K562 (cell line): ENCODE measurements around the gene TSPOAP1. TPM values are rescaled to one million over a fixed set of nuclear protein-coding genes. Genes with fewer than 3 reads are reported as not detected.

Experiments
- ARID2 ChIP-seq: fragments of 450-650 bp; IDR thresholded peaks from 2 replicates; pipeline ENCODE4 v1.6.1; 2017; ENCODE audit warnings: antibody characterized with exemption, mild to moderate bottlenecking
- BHLHE40 ChIP-seq: IDR thresholded peaks from 2 replicates; pipeline ENCODE4 v1.6.1; 2011; ENCODE audit warnings: low read length, improper control_type of control experiment
- CREBBP ChIP-seq: IDR thresholded peaks from one replicate; pipeline ENCODE4 v1.6.1; 2012; ENCODE audit warnings: low read depth, mild to moderate bottlenecking, control low read depth, inconsistent platforms, low read length
- HIVEP1 ChIP-seq: fragments of 250-450 bp; sonication (Bioruptor Pico); IDR thresholded peaks from 2 replicates; pipeline ENCODE4 v1.4.0; 2020; ENCODE audit warnings: mild to moderate bottlenecking
- HNRNPLL ChIP-seq: fragments of 200-400 bp; formaldehyde crosslinking; IDR thresholded peaks from 2 replicates; pipeline ENCODE4 v1.6.1; 2017; ENCODE audit warnings: low read length, low read depth, mild to moderate bottlenecking; ENCODE audit not compliant: poor library complexity, severe bottlenecking
- KAT7 ChIP-seq: sonication (generic); formaldehyde crosslinking; IDR thresholded peaks from 2 replicates; pipeline ENCODE4 v1.8.0; 2022; ENCODE audit warnings: missing genetic modification reagents, mild to moderate bottlenecking, borderline replicate concordance
- L3MBTL2 ChIP-seq: fragments of 450-650 bp; IDR thresholded peaks from 2 replicates; pipeline ENCODE4 v1.6.1; 2016; ENCODE audit warnings: mild to moderate bottlenecking, moderate library complexity
- MCM7 ChIP-seq, 2 experiments: fragments of 450-650 bp; IDR thresholded peaks; 2 replicates each; pipeline ENCODE4 v1.6.1; 2016 to 2018
- RBM34 ChIP-seq: fragments of 200-400 bp; formaldehyde crosslinking; IDR thresholded peaks from 2 replicates; pipeline ENCODE4 v1.6.1; 2018; ENCODE audit warnings: low read length, borderline replicate concordance; ENCODE audit not compliant: insufficient read depth
- SAP30 ChIP-seq: fragments of 200-600 bp; sonication (generic); IDR thresholded peaks from 2 replicates; pipeline ENCODE4 v1.6.1; 2012; ENCODE audit warnings: borderline replicate concordance, low read depth, mild to moderate bottlenecking, moderate library complexity, low read length, control low read depth, inconsistent platforms; ENCODE audit not compliant: insufficient read depth, poor library complexity, severe bottlenecking
- SRF ChIP-seq, 2 experiments: fragments of 250-450, 450-650 bp in 1 of 2; sonication (Bioruptor Pico) in 1 of 2; sonication (generic) in 1 of 2; formaldehyde crosslinking; IDR thresholded peaks; 2 replicates each; pipeline versions ENCODE4 v1.5.0 to v1.5.1; 2020 to 2022; ENCODE audit warnings: mild to moderate bottlenecking in 1 of 2, missing genetic modification reagents in 1 of 2
- SRSF1 ChIP-seq: fragments of 200-400 bp; formaldehyde crosslinking; IDR thresholded peaks from 2 replicates; pipeline ENCODE4 v1.6.1; 2017; ENCODE audit warnings: mild to moderate bottlenecking, low read depth, low read length, moderate library complexity
- XRCC4 ChIP-seq: IDR thresholded peaks from one replicate; pipeline ENCODE4 v1.6.1; 2011; ENCODE audit not compliant: insufficient read depth, insufficient read length; ENCODE audit errors: extremely low read depth
- YY1 ChIP-seq, 3 experiments: IDR thresholded peaks; 2 replicates each; pipeline ENCODE4 v1.6.1; 2011; ENCODE audit warnings: low read length in 2 of 3, mild to moderate bottlenecking in 2 of 3, moderate library complexity in 2 of 3, borderline replicate concordance in 1 of 3, control low read depth in 1 of 3, low read depth in 1 of 3; ENCODE audit not compliant: insufficient read depth in 3 of 3, insufficient replicate concordance in 2 of 3, control insufficient read depth in 1 of 3, insufficient read length in 1 of 3; ENCODE audit errors: extremely low read depth in 1 of 3
- ZBTB1 ChIP-seq: sonication (generic); formaldehyde crosslinking; IDR thresholded peaks from 2 replicates; pipeline ENCODE4 v1.8.1; 2023; ENCODE audit warnings: missing genetic modification reagents, low read depth, mild to moderate bottlenecking, borderline replicate concordance
- ZNF347 ChIP-seq: fragments of 450-650 bp; formaldehyde crosslinking; IDR thresholded peaks from 2 replicates; pipeline ENCODE4 v1.4.0; 2020; ENCODE audit warnings: low read depth, mild to moderate bottlenecking, moderate library complexity
- ZNF354B ChIP-seq: fragments of 250-450 bp; sonication (Bioruptor Pico); IDR thresholded peaks from 2 replicates; pipeline ENCODE4 v1.4.0; 2020
- ZNF583 ChIP-seq: fragments of 250-450 bp; sonication (Bioruptor Pico); IDR thresholded peaks from 2 replicates; pipeline ENCODE4 v1.4.0; 2020
- ZNF77 ChIP-seq: fragments of 250-450 bp; sonication (Bioruptor Pico); IDR thresholded peaks from 2 replicates; pipeline ENCODE4 v1.5.0; 2020
- polyA plus RNA-seq, 8 experiments: library from polyadenylated mRNA; depleted of rRNA in 4 of 8; stranded (reverse) in 5 of 8; unstranded in 3 of 8; fragments of >200 nt; fragmentation: Nextera tagmentation in 2 of 8; fragmentation: Illumina TruSeq in 1 of 8; extraction: Ambion mirVana in 2 of 8; extraction: Trizol in 1 of 8; gene quantifications; 2 replicates each; pipeline versions ENCODE4 v1.2.1 to v1.2.3, GENCODE V29; 2011 to 2014; ENCODE audit warnings: inconsistent platforms in 1 of 8, missing spikeins in 1 of 8
- total RNA-seq, 7 experiments: library from RNA; depleted of rRNA in 6 of 7; stranded (reverse); fragments of >200 nt in 6 of 7; fragmentation: Illumina TruSeq in 2 of 7; extraction: Trizol in 2 of 7; gene quantifications; 2 replicates each; pipeline versions ENCODE4 v1.2.1 to v1.2.3, GENCODE V29; 2011 to 2021; ENCODE audit warnings: low replicate concordance in 1 of 7
- TF ChIP-seq, protein P1 (sequence below): fragments of 250-450 bp; sonication (Bioruptor Pico); IDR thresholded peaks from 2 replicates; pipeline ENCODE4 v1.5.0; 2022; ENCODE audit warnings: mild to moderate bottlenecking
- TF ChIP-seq, protein P2 (sequence below): fragments of 250-450 bp; sonication (Bioruptor Pico); IDR thresholded peaks from 2 replicates; pipeline ENCODE4 v1.5.1; 2021; ENCODE audit warnings: mild to moderate bottlenecking
- TF ChIP-seq, protein P3 (sequence below): fragments of 250-450 bp; sonication (Bioruptor Pico); IDR thresholded peaks from 2 replicates; pipeline ENCODE4 v1.9.0; 2021; ENCODE audit warnings: mild to moderate bottlenecking
- TF ChIP-seq, protein P4 (sequence below): sonication (generic); formaldehyde crosslinking; IDR thresholded peaks from 2 replicates; pipeline ENCODE4 v1.8.0; 2022; ENCODE audit warnings: mild to moderate bottlenecking, missing genetic modification reagents

The TSPOAP1 gene
- total and polyA plus RNA-seq, 9 of the 15 experiments (the other 6 are each of a cell fraction or from before 2014, with no cell fraction given): 0.87 to 3.9 (median 1.8) TPM; not detected in 2

DNA sequence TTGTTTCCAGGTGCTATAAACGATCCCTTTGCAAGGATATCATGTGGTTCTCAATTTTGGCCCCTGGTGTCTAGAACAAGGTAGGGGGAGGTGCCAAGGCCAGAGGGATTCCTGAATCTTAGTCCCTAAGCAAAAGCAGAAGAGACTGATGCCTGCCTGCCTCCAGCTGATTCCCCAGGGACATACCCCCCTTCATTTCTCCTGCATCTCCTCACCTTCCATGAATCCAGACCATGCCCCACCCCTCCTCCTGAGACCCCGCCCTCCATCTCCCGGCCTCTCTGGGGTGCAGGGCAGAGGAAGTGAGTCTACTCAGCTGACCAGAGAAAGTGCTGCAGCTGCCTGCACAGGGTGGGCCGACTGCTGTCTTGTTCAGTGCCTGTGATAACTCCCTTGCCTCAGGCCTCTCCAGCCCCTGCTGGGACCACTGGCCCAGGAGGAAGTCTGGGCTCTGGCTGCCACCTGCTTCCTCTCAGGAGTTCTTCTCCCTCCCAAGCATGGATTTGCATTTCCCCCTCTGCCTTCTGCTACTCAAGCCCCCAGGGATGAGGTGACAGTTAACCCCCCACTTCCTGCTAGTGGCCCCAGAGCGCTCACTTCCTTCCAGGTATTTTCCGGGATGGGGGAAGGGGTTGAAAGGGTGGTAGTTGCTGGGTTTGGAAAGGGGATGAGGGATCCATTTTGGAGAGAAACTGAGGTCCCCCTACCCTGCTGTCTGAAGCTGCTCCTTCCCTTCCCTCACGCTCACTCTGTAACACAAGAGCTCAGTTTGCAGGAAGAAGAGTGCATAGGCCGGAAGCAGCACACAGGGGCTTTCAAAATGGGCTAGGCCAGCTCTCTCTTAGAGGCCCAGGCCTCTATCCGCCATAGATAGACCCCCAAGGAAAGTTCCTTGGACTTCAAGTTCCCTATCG is 10.5 kb upstream of the TSPOAP1 start (continued):
- TF ChIP-seq, protein P1, sequence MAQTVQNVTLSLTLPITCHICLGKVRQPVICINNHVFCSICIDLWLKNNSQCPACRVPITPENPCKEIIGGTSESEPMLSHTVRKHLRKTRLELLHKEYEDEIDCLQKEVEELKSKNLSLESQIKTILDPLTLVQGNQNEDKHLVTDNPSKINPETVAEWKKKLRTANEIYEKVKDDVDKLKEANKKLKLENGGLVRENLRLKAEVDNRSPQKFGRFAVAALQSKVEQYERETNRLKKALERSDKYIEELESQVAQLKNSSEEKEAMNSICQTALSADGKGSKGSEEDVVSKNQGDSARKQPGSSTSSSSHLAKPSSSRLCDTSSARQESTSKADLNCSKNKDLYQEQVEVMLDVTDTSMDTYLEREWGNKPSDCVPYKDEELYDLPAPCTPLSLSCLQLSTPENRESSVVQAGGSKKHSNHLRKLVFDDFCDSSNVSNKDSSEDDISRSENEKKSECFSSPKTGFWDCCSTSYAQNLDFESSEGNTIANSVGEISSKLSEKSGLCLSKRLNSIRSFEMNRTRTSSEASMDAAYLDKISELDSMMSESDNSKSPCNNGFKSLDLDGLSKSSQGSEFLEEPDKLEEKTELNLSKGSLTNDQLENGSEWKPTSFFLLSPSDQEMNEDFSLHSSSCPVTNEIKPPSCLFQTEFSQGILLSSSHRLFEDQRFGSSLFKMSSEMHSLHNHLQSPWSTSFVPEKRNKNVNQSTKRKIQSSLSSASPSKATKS (CRISPR knock-in tag): no peak
- TF ChIP-seq CREBBP (no peak), SRSF1 (no peak), ZNF583 (CRISPR knock-in tag) (no peak), BHLHE40 (peak; percentile 81), MCM7 (IDR thresholded peaks at IDR 0.05) (no peak), ZNF77 (CRISPR knock-in tag) (no peak), SAP30 (no peak), SRF (CRISPR knock-in tag; IDR thresholded peaks at IDR 0.05) (0 out of 4 replicates have a peak, but pooled peaks of 1 of the 2 experiments have one; percentile 54), HNRNPLL (no peak), ARID2 (no peak), ZBTB1 (CRISPR knock-in tag) (no peak), HIVEP1 (CRISPR knock-in tag) (no peak), ZNF354B (CRISPR knock-in tag) (no peak), XRCC4 (no peak), YY1 (IDR thresholded peaks at IDR 0.05; ENCODE audit: borderline replicate concordance in 1 of 3, control insufficient read depth in 1 of 3, extremely low read depth in 1 of 3, insufficient read depth in 3 of 3, insufficient read length in 1 of 3, insufficient replicate concordance in 2 of 3, low read depth in 1 of 3, low read length in 2 of 3) (peak in 2 of 3 experiments; percentile 52 to 74), L3MBTL2 (no peak), KAT7 (CRISPR knock-in tag) (peak; percentile 17; the same call in 1 of the 2 replicates), RBM34 (no peak), ZNF347 (CRISPR knock-in tag) (no peak)
- TF ChIP-seq, protein P2, sequence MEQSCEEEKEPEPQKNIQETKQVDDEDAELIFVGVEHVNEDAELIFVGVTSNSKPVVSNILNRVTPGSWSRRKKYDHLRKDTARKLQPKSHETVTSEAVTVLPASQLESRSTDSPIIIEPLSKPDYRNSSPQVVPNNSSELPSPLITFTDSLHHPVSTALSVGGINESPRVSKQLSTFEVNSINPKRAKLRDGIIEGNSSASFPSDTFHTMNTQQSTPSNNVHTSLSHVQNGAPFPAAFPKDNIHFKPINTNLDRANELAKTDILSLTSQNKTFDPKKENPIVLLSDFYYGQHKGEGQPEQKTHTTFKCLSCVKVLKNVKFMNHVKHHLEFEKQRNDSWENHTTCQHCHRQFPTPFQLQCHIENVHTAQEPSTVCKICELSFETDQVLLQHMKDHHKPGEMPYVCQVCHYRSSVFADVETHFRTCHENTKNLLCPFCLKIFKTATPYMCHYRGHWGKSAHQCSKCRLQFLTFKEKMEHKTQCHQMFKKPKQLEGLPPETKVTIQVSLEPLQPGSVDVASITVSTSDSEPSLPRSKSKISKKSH (CRISPR knock-in tag): no peak
- TF ChIP-seq, protein P3, sequence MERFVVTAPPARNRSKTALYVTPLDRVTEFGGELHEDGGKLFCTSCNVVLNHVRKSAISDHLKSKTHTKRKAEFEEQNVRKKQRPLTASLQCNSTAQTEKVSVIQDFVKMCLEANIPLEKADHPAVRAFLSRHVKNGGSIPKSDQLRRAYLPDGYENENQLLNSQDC (CRISPR knock-in tag): no peak
- TF ChIP-seq, protein P4, sequence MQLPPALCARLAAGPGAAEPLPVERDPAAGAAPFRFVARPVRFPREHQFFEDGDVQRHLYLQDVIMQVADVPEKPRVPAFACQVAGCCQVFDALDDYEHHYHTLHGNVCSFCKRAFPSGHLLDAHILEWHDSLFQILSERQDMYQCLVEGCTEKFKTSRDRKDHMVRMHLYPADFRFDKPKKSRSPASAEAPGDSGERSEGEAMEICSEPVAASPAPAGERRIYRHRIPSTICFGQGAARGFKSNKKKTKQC (CRISPR knock-in tag): peak; percentile 13; the same call in 1 of the 2 replicates
